Measurements from ENCODE around the gene EMP1.

Gene EMP1

DNA sequence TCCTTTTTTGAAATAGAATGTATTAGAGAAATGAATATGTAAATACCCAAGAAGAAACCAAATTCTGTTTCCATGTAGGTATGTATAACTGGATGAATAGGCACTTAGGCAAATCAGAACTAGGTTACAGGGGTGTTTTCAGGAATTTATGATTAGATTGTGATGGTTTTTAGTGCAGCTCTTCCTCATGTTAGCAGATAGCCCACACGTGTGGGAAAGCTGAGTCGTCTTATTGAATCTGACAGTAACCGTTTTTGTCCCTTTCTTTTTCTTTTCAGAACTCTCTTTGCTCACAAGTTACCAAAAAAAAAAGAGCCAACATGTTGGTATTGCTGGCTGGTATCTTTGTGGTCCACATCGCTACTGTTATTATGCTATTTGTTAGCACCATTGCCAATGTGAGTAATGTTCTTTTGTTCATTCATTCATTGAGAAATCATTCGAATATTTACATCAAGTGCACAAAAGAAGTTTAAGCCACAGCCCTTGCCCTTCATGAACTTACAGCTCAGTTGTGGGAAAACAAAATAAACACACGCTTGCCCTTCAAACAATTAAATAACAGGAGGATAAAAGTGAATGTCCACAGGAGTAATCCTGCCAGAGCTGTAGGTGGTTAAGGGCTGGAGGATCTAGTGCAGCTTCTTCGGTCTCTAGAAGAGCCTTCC lies 14.8 kb downstream of the EMP1 start:
- no peak for TF ChIP-seq POLR2A (IDR thresholded peaks at IDR 0.05; ENCODE audit: low read depth, low read length)
- TF ChIP-seq POLR2AphosphoS5 (IDR thresholded peaks at IDR 0.05; ENCODE audit: low read depth, low read length): no peak
- TF ChIP-seq POU2F2 (IDR thresholded peaks at IDR 0.05; ENCODE audit: low read depth, low read length): no peak
- no peak for TF ChIP-seq SPI1 (IDR thresholded peaks at IDR 0.05; ENCODE audit: low read depth, low read length)
- no peak for TF ChIP-seq TAF1 (IDR thresholded peaks at IDR 0.05; ENCODE audit: low read depth, low read length)
- TF ChIP-seq PAX5 (IDR thresholded peaks at IDR 0.05; ENCODE audit: insufficient read depth, low read length, severe bottlenecking): no peak
- DNase-seq (ENCODE audit: insufficient read length, low spot score): no peak
- no peak for FAIRE-seq

DNA sequence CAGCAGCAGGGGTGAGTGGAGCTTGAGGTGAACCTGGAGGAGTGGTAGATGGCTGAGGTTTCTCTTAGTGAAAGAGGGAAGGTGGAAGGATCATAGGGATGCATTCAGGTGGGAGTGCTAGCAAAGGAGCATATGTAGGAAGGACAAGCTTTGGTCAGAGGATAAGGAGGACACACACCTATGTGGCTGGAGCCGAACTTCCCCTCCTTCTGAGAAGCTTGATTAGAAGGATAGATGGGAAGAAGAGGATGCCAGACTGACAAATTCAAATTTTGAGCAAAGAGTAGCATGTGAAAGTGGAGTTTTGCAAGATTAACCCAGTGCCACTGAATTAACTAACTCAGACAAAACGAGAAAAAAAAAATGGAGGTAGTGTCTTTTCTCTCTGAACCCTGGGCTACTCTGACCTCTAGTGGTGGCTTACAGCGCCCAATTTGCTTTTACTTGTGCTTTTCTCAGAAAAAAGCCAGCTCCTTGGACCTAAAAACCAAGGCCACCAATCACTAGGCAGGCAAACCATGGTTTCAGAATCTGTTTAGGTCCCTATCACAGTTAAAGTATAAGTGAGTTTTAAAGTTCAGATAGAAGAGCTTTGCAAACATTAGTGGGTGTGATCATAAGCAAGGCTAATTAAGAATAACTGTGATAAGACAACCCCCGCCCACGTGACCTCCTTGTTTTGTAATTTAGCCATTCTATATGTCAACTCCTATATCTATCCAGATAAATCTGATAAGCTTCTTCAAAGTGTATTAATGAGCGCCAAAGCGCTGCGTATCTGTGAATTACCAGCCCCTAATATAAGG lies 15.5 kb downstream of the EMP1 start:
- TF ChIP-seq POU2F2 (IDR thresholded peaks at IDR 0.05; ENCODE audit: low read depth, low read length): no peak
- no peak for TF ChIP-seq TAF1 (IDR thresholded peaks at IDR 0.05; ENCODE audit: low read depth, low read length)
- no peak for TF ChIP-seq POLR2AphosphoS5 (IDR thresholded peaks at IDR 0.05; ENCODE audit: low read depth, low read length)
- no peak for TF ChIP-seq SPI1 (IDR thresholded peaks at IDR 0.05; ENCODE audit: low read depth, low read length)
- no peak for TF ChIP-seq POLR2A (IDR thresholded peaks at IDR 0.05; ENCODE audit: low read depth, low read length)
- TF ChIP-seq PAX5 (IDR thresholded peaks at IDR 0.05; ENCODE audit: insufficient read depth, low read length, severe bottlenecking): no peak
- DNase-seq (ENCODE audit: insufficient read length, low spot score) (no peak), FAIRE-seq (peak; percentile 66)

GRCh38 chr12:13215056-13215455 lies 18.5 kb downstream of the EMP1 start:
- TF ChIP-seq POLR2A (IDR thresholded peaks at IDR 0.05; ENCODE audit: low read depth, low read length) (no peak), POLR2AphosphoS5 (IDR thresholded peaks at IDR 0.05; ENCODE audit: low read depth, low read length) (no peak), PAX5 (IDR thresholded peaks at IDR 0.05; ENCODE audit: insufficient read depth, low read length, severe bottlenecking) (no peak), TAF1 (IDR thresholded peaks at IDR 0.05; ENCODE audit: low read depth, low read length) (no peak), POU2F2 (IDR thresholded peaks at IDR 0.05; ENCODE audit: low read depth, low read length) (no peak), SPI1 (IDR thresholded peaks at IDR 0.05; ENCODE audit: low read depth, low read length) (no peak)
- FAIRE-seq (no peak), DNase-seq (ENCODE audit: insufficient read length, low spot score) (no peak)

- DNase-seq (ENCODE audit: insufficient read length, low spot score) (no peak), FAIRE-seq (no peak)
- TF ChIP-seq POU2F2 (IDR thresholded peaks at IDR 0.05; ENCODE audit: low read depth, low read length) (no peak), SPI1 (IDR thresholded peaks at IDR 0.05; ENCODE audit: low read depth, low read length) (no peak), TAF1 (IDR thresholded peaks at IDR 0.05; ENCODE audit: low read depth, low read length) (no peak), POLR2AphosphoS5 (IDR thresholded peaks at IDR 0.05; ENCODE audit: low read depth, low read length) (no peak), POLR2A (IDR thresholded peaks at IDR 0.05; ENCODE audit: low read depth, low read length) (no peak), PAX5 (IDR thresholded peaks at IDR 0.05; ENCODE audit: insufficient read depth, low read length, severe bottlenecking) (no peak)
Measured at GRCh38 chr12:13218641-13219040, 22.1 kb downstream of the EMP1 start.

GRCh38 chr12:13219320-13219719 lies 22.8 kb downstream of the EMP1 start:
- no peak for TF ChIP-seq TAF1 (IDR thresholded peaks at IDR 0.05; ENCODE audit: low read depth, low read length)
- DNase-seq (ENCODE audit: insufficient read length, low spot score) (no peak), FAIRE-seq (no peak)

GRCh38 chr12:13220838-13221237 lies 24.3 kb downstream of the EMP1 start:
- no peak for FAIRE-seq
- TF ChIP-seq POLR2AphosphoS5 (IDR thresholded peaks at IDR 0.05; ENCODE audit: low read depth, low read length): no peak
- no peak for TF ChIP-seq POLR2A (IDR thresholded peaks at IDR 0.05; ENCODE audit: low read depth, low read length)
- no peak for TF ChIP-seq SPI1 (IDR thresholded peaks at IDR 0.05; ENCODE audit: low read depth, low read length)
- TF ChIP-seq PAX5 (IDR thresholded peaks at IDR 0.05; ENCODE audit: insufficient read depth, low read length, severe bottlenecking): no peak
- TF ChIP-seq POU2F2 (IDR thresholded peaks at IDR 0.05; ENCODE audit: low read depth, low read length): no peak
- TF ChIP-seq TAF1 (IDR thresholded peaks at IDR 0.05; ENCODE audit: low read depth, low read length): no peak
- DNase-seq (ENCODE audit: insufficient read length, low spot score): no peak

- DNase-seq (ENCODE audit: insufficient read length, low spot score): no peak
- no peak for FAIRE-seq
- TF ChIP-seq TAF1 (IDR thresholded peaks at IDR 0.05; ENCODE audit: low read depth, low read length) (no peak), PAX5 (IDR thresholded peaks at IDR 0.05; ENCODE audit: insufficient read depth, low read length, severe bottlenecking) (no peak), POLR2A (IDR thresholded peaks at IDR 0.05; ENCODE audit: low read depth, low read length) (no peak), SPI1 (IDR thresholded peaks at IDR 0.05; ENCODE audit: low read depth, low read length) (no peak), POU2F2 (IDR thresholded peaks at IDR 0.05; ENCODE audit: low read depth, low read length) (no peak), POLR2AphosphoS5 (IDR thresholded peaks at IDR 0.05; ENCODE audit: low read depth, low read length) (no peak)
Measured at GRCh38 chr12:13222076-13222475, 25.6 kb downstream of the EMP1 start.

GRCh38 chr12:13223179-13223804 lies 26.8 kb downstream of the EMP1 start:
- TF ChIP-seq POLR2A (IDR thresholded peaks at IDR 0.05; ENCODE audit: low read depth, low read length): no peak
- TF ChIP-seq TAF1 (IDR thresholded peaks at IDR 0.05; ENCODE audit: low read depth, low read length): no peak
- TF ChIP-seq POLR2AphosphoS5 (IDR thresholded peaks at IDR 0.05; ENCODE audit: low read depth, low read length): no peak
- TF ChIP-seq POU2F2 (IDR thresholded peaks at IDR 0.05; ENCODE audit: low read depth, low read length): no peak
- TF ChIP-seq SPI1 (IDR thresholded peaks at IDR 0.05; ENCODE audit: low read depth, low read length): no peak
- TF ChIP-seq PAX5 (IDR thresholded peaks at IDR 0.05; ENCODE audit: insufficient read depth, low read length, severe bottlenecking): no peak
- DNase-seq (ENCODE audit: insufficient read length, low spot score) (no peak), FAIRE-seq (no peak)

GRCh38 chr12:13223941-13224340 lies 27.4 kb downstream of the EMP1 start:
- TF ChIP-seq SPI1 (IDR thresholded peaks at IDR 0.05; ENCODE audit: low read depth, low read length): no peak
- no peak for TF ChIP-seq POLR2AphosphoS5 (IDR thresholded peaks at IDR 0.05; ENCODE audit: low read depth, low read length)
- TF ChIP-seq POLR2A (IDR thresholded peaks at IDR 0.05; ENCODE audit: low read depth, low read length): no peak
- no peak for TF ChIP-seq POU2F2 (IDR thresholded peaks at IDR 0.05; ENCODE audit: low read depth, low read length)
- no peak for TF ChIP-seq TAF1 (IDR thresholded peaks at IDR 0.05; ENCODE audit: low read depth, low read length)
- TF ChIP-seq PAX5 (IDR thresholded peaks at IDR 0.05; ENCODE audit: insufficient read depth, low read length, severe bottlenecking): no peak
- FAIRE-seq (no peak), DNase-seq (ENCODE audit: insufficient read length, low spot score) (no peak)

All from GM12891 (cell line).